OCI-LY7 (cell line): ENCODE results near the gene NFATC1.

ENCODE experiments used
- EZH2phosphoT487 ChIP-seq: fragments of 200-600 bp; sonication (generic); IDR thresholded peaks from 2 replicates; pipeline ENCODE4 v1.6.1; 2018; ENCODE audit warnings: low read depth, borderline replicate concordance, mild to moderate bottlenecking, mixed run types, antibody characterized with exemption, low read length, moderate library complexity, mixed read lengths
- TF ChIP-seq, protein P1 (sequence below): fragments of 200-600 bp; sonication (generic); conservative IDR thresholded peaks from 2 replicates; pipeline ENCODE4 v1.5.1; 2014; ENCODE audit warnings: mild to moderate bottlenecking, antibody characterized with exemption, low read length, moderate library complexity, mixed read lengths

- TF ChIP-seq, protein P1, sequence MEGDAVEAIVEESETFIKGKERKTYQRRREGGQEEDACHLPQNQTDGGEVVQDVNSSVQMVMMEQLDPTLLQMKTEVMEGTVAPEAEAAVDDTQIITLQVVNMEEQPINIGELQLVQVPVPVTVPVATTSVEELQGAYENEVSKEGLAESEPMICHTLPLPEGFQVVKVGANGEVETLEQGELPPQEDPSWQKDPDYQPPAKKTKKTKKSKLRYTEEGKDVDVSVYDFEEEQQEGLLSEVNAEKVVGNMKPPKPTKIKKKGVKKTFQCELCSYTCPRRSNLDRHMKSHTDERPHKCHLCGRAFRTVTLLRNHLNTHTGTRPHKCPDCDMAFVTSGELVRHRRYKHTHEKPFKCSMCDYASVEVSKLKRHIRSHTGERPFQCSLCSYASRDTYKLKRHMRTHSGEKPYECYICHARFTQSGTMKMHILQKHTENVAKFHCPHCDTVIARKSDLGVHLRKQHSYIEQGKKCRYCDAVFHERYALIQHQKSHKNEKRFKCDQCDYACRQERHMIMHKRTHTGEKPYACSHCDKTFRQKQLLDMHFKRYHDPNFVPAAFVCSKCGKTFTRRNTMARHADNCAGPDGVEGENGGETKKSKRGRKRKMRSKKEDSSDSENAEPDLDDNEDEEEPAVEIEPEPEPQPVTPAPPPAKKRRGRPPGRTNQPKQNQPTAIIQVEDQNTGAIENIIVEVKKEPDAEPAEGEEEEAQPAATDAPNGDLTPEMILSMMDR: no peak
- TF ChIP-seq EZH2phosphoT487: no peak
These were observed 25.6 kb downstream of the NFATC1 start for GRCh38 chr18:79421275-79421857.
